HL-60/S4 treated with retinoic acid at 250 ng/mL for 4 days and 3 days (cell line): Measurements from ENCODE around the gene FAM9C.

ENCODE experiments used
- in situ Hi-C: fragments of 300-500 bp; cut with MboI; formaldehyde crosslinking; loops from 2 replicates; pipeline ENCODE4 v1.7.0; 2022; ENCODE audit warnings: low sequenced_read_pairs

FAM9C gene

GRCh38 chrX:13044441-13044840, at the start of gene FAM9C:
FAM9C (minus strand) TSS chrX:13044620; CDS start chrX:13043789, 831 bp downstream.
- in situ Hi-C loops, result no loop called here

GRCh38 chrX:13093529-13094140, 49.2 kb upstream of the FAM9C start:
- in situ Hi-C loops, result loop anchor here (25.0 kb wide), 2 partner anchors 106 to 394 kb away; partner anchors contain the start of gene TMSB4X

- in situ Hi-C loops, result loop anchor here (25.0 kb wide), 2 partner anchors 105 to 395 kb away; partner anchors contain the start of gene TMSB4X
Measured at GRCh38 chrX:13092455-13092941, 48.1 kb upstream of the FAM9C start.

- in situ Hi-C loops, result loop anchor here (25.0 kb wide), 2 partner anchors 104 to 396 kb away; partner anchors contain the start of gene TMSB4X
Measured at GRCh38 chrX:13091111-13091765, 46.8 kb upstream of the FAM9C start.

GRCh38 chrX:13090339-13091110, 46.1 kb upstream of the FAM9C start:
- in situ Hi-C loops, result loop anchor here (25.0 kb wide), 2 partner anchors 103 to 397 kb away; partner anchors contain the start of gene TMSB4X

GRCh38 chrX:13090027-13090338, 45.6 kb upstream of the FAM9C start:
- in situ Hi-C loops, result loop anchor here (25.0 kb wide), 2 partner anchors 103 to 397 kb away; partner anchors contain the start of gene TMSB4X

- in situ Hi-C loops, result loop anchor here (25.0 kb wide), 2 partner anchors 101 to 399 kb away; partner anchors contain the start of gene TMSB4X
Measured at GRCh38 chrX:13088156-13088487, 43.7 kb upstream of the FAM9C start.

GRCh38 chrX:13087322-13088155, 43.1 kb upstream of the FAM9C start:
- in situ Hi-C loops, result loop anchor here (25.0 kb wide), 2 partner anchors 100 to 400 kb away; partner anchors contain the start of gene TMSB4X

GRCh38 chrX:13086793-13087321, 42.4 kb upstream of the FAM9C start:
- in situ Hi-C loops, result loop anchor here (25.0 kb wide), 2 partner anchors 100 to 400 kb away; partner anchors contain the start of gene TMSB4X

- in situ Hi-C loops, result loop anchor here (25.0 kb wide), 2 partner anchors 99 to 401 kb away; partner anchors contain the start of gene TMSB4X
Measured at GRCh38 chrX:13086076-13086475, 41.7 kb upstream of the FAM9C start.

- in situ Hi-C loops, result loop anchor here (25.0 kb wide), 2 partner anchors 98 to 402 kb away; partner anchors contain the start of gene TMSB4X
Measured at GRCh38 chrX:13085526-13085925, 41.1 kb upstream of the FAM9C start.

GRCh38 chrX:13084611-13085010, 40.2 kb upstream of the FAM9C start:
- in situ Hi-C loops, result loop anchor here (25.0 kb wide), 2 partner anchors 97 to 403 kb away; partner anchors contain the start of gene TMSB4X

- in situ Hi-C loops, result loop anchor here (25.0 kb wide), 2 partner anchors 97 to 403 kb away; partner anchors contain the start of gene TMSB4X
Measured at GRCh38 chrX:13083755-13084326, 39.4 kb upstream of the FAM9C start.

- in situ Hi-C loops, result loop anchor here (25.0 kb wide), 2 partner anchors 95 to 405 kb away; partner anchors contain the start of gene TMSB4X
Measured at GRCh38 chrX:13082206-13083065, 38.0 kb upstream of the FAM9C start.

GRCh38 chrX:13081395-13082205, 37.2 kb upstream of the FAM9C start:
- in situ Hi-C loops, result loop anchor here (25.0 kb wide), 2 partner anchors 94 to 406 kb away; partner anchors contain the start of gene TMSB4X

- in situ Hi-C loops, result loop anchor here (25.0 kb wide), 2 partner anchors 93 to 407 kb away; partner anchors contain the start of gene TMSB4X
Measured at GRCh38 chrX:13080128-13080795, 35.8 kb upstream of the FAM9C start.
